Measurements from ENCODE around the gene OR11H7. TPM values are rescaled to one million over a fixed set of nuclear protein-coding genes. Genes with fewer than 3 reads are reported as not detected.
"Not testable (repeated sequence)": the region's sequence is repeated elsewhere in the genome, so short reads cannot be mapped to it uniquely, and the experiment has no call there.

The OR11H7 gene
- total and polyA plus RNA-seq, 2 donors: not detected

DNA sequence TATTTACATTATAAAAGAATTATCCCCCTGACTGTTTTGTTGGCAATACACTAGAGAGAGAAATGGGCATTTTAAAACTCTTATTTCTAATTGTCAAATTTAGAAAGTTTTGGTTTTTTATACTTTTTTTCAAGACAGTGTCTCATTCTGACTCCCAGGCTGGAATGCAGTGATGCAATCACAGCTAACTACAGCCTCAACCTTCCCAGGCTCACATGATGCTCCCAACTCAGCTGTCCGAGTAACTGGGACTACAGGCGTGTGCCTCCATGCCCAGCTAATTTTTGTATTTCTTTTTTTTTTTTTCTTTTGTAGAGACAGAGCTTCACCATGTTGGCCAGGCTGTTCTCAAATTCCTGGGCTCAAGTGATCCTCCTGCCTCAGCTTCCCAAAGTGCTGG lies 13.6 kb upstream of the OR11H7 start:
- Histone ChIP-seq H3K4me1 (ENCODE audit: insufficient read depth) (no peaks in the 10 kb centered on the region), H3K27ac (ENCODE audit: low read depth) (no peak overlapping the region), H3K4me3 (ENCODE audit: low read depth, low read length) (no peak overlapping the region), H3K36me3 (ENCODE audit: insufficient read depth) (no peaks in the 10 kb centered on the region)
- DNase-seq (ENCODE audit: extremely low spot score): no peak
- 53% methylated on average over 2 of the region's 2 CpGs for WGBS

DNA sequence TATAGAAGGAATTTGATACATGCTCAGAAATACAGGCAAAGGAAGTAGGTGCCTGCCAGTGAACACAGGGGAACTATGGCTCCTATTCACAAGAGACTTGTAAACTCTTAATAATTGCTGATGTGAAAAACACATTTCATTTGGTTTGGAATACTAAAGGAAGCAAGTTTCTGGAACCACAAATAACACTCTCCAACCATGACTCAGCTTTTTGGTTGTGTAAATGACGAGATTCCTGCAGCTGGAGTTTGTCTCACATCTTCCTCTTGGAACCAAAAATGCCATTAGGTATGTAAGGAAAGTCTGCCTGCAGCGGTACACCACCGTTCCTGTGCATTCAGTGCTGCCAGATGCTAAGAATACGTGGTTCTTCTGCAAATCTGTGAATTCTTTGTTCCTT lies 9.7 kb upstream of the OR11H7 start:
- Histone ChIP-seq H3K27ac (ENCODE audit: low read depth) (no peak overlapping the region), H3K4me1 (ENCODE audit: insufficient read depth) (no peaks in the 10 kb centered on the region), H3K36me3 (ENCODE audit: insufficient read depth) (no peaks in the 10 kb centered on the region), H3K4me3 (ENCODE audit: low read depth, low read length) (no peak overlapping the region)
- WGBS: 42% methylated on average over 4 of the region's 4 CpGs
- no peak for DNase-seq (ENCODE audit: extremely low spot score)

DNA sequence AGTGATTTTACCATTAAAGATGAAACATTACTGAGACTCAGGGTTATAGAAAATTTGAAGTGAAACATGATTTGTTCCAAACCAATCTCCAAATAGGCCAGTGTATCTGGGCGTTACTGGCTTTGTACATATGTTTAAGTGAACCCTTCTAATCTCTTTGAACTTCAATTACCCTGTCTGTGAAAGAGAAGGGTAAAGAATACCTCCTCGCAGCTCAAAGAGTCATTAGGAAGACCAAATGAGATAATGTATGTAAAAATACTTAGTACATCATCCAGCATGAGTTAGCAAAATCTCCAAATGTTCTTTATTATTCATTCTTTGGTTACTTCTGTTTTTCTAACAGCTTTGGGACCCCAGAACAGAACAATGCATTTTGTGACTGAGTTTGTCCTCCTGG lies 5.4 kb upstream of the OR11H7 start, which contains the start of gene OR11H6:
Gene OR11H6, plus strand, starts transcription at position 301 of the 400 bp plus-strand sequence. Its CDS starts 0 bp downstream, at position 301.
- no peaks in the 10 kb centered on the region for H3K36me3 ChIP-seq (ENCODE audit: insufficient read depth)
- no peak for DNase-seq (ENCODE audit: extremely low spot score)
- no peaks in the 10 kb centered on the region for H3K4me1 ChIP-seq (ENCODE audit: insufficient read depth)
- 39% methylated on average over 2 of the region's 2 CpGs for WGBS
- no peak within 1 kb of the TSS for H3K27ac ChIP-seq (ENCODE audit: low read depth)
- no peak within 1 kb of the TSS for H3K4me3 ChIP-seq (ENCODE audit: low read depth, low read length)

- WGBS: 74% methylated on average over 4 of the region's 4 CpGs
- H3K4me1 ChIP-seq (ENCODE audit: insufficient read depth); H3K36me3 ChIP-seq (ENCODE audit: insufficient read depth); H3K27ac ChIP-seq (ENCODE audit: low read depth); H3K4me3 ChIP-seq (ENCODE audit: low read depth, low read length); DNase-seq (ENCODE audit: extremely low spot score): not testable (repeated sequence)
Observed at GRCh38 chr14:20235415-20235814, 6.6 kb downstream of the OR11H7 start.

- no peak for DNase-seq (ENCODE audit: extremely low spot score)
- H3K4me1 ChIP-seq (ENCODE audit: insufficient read depth): no peaks in the 10 kb centered on the region
- 61% methylated on average over 3 of the region's 3 CpGs for WGBS
- no peak overlapping the region for H3K27ac ChIP-seq (ENCODE audit: low read depth)
- H3K4me3 ChIP-seq (ENCODE audit: low read depth, low read length): no peak overlapping the region
- H3K36me3 ChIP-seq (ENCODE audit: insufficient read depth): no peaks in the 10 kb centered on the region
Observed at GRCh38 chr14:20247646-20248246, 19.0 kb downstream of the OR11H7 start.

DNA sequence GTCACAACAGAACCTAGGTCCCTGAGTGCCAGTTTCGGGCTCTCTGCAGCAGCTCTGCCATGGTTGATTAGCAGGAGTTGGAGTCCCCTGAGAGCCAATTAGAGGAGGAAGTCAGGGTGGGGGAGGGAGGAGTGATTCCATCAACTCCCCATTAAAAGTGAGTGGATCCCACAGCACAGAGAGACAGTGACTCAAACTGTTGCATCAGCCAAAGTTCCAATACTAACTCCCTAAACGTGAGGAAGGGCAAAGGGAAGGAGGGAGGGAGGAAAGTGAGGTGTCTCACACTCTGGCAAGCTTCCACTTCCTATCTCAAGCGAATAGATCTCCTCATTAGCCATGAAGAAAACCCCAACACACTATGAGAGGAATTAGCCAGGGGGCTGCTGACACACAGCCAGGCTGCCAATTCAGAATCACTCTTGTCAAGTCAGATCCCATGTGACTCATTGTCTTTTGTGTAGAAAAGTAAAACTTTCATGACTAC lies 33.9 kb downstream of the OR11H7 start:
- DNase-seq (ENCODE audit: extremely low spot score): no peak
- no peak overlapping the region for H3K27ac ChIP-seq (ENCODE audit: low read depth)
- no peak overlapping the region for H3K4me3 ChIP-seq (ENCODE audit: low read depth, low read length)
- H3K36me3 ChIP-seq (ENCODE audit: insufficient read depth): no peaks in the 10 kb centered on the region
- no peaks in the 10 kb centered on the region for H3K4me1 ChIP-seq (ENCODE audit: insufficient read depth)
- WGBS: 48% methylated on average over 3 of the region's 3 CpGs

- not testable (repeated sequence) for H3K27ac ChIP-seq (ENCODE audit: low read depth); DNase-seq (ENCODE audit: extremely low spot score); H3K4me1 ChIP-seq (ENCODE audit: insufficient read depth); H3K4me3 ChIP-seq (ENCODE audit: low read depth, low read length); H3K36me3 ChIP-seq (ENCODE audit: insufficient read depth)
- 92% methylated on average over 5 of the region's 5 CpGs for WGBS
Observed at GRCh38 chr14:20264361-20264760, 35.6 kb downstream of the OR11H7 start.

DNA sequence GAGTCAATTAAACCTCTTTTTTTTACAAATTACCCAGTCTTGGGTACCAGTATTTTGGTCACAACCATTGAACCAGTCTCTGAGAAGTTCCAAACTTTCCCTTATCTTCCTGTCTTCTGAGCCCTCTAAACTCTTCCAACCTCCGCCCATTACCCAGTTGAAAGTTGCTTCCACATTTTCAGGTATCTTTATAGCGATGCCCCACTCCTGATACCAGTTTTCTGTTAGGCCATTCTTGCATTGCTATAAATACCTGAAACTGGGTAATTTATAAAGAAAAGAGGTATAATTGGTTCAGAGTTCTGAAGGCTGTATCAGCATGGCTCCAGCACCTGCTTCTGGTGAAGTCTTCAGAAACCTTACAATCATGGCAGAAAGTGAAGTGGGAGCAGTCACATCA lies 45.3 kb downstream of the OR11H7 start:
- no peaks in the 10 kb centered on the region for H3K4me1 ChIP-seq (ENCODE audit: insufficient read depth)
- H3K27ac ChIP-seq (ENCODE audit: low read depth): no peak overlapping the region
- H3K4me3 ChIP-seq (ENCODE audit: low read depth, low read length): no peak overlapping the region
- DNase-seq (ENCODE audit: extremely low spot score): no peak
- no peaks in the 10 kb centered on the region for H3K36me3 ChIP-seq (ENCODE audit: insufficient read depth)
- WGBS: 99% methylated on average over 2 of the region's 2 CpGs

DNA sequence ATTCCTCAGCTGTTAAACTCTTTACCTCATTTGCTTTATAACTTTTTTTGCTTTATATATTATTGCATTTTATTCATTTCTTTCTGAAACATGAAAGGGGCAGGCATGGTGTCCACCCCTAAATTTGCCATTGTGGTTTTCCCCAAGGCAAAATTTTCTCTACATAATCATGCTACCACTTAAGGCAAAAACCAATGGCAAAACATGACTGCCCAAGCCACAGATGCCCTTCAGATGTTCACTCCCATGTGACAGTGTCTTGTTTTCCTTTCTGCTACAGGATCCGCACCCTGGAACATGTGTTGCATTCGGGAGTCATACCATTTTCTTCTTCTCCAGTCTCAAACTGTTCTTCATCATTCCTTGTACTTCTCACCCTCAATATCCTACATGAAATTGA lies 48.6 kb downstream of the OR11H7 start:
- no peak for DNase-seq (ENCODE audit: extremely low spot score)
- Histone ChIP-seq H3K27ac (ENCODE audit: low read depth) (no peak overlapping the region), H3K4me1 (ENCODE audit: insufficient read depth) (no peaks in the 10 kb centered on the region), H3K4me3 (ENCODE audit: low read depth, low read length) (no peak overlapping the region), H3K36me3 (ENCODE audit: insufficient read depth) (no peaks in the 10 kb centered on the region)
- 98% methylated on average over 2 of the region's 2 CpGs for WGBS

- no peaks in the 10 kb centered on the region for H3K4me1 ChIP-seq (ENCODE audit: insufficient read depth)
- DNase-seq (ENCODE audit: extremely low spot score): no peak
- no peaks in the 10 kb centered on the region for H3K36me3 ChIP-seq (ENCODE audit: insufficient read depth)
- no peak overlapping the region for H3K27ac ChIP-seq (ENCODE audit: low read depth)
- 56% methylated on average over 1 of the region's 1 CpG for WGBS
- no peak overlapping the region for H3K4me3 ChIP-seq (ENCODE audit: low read depth, low read length)
Observed at GRCh38 chr14:20278414-20278813, 49.6 kb downstream of the OR11H7 start.

DNA sequence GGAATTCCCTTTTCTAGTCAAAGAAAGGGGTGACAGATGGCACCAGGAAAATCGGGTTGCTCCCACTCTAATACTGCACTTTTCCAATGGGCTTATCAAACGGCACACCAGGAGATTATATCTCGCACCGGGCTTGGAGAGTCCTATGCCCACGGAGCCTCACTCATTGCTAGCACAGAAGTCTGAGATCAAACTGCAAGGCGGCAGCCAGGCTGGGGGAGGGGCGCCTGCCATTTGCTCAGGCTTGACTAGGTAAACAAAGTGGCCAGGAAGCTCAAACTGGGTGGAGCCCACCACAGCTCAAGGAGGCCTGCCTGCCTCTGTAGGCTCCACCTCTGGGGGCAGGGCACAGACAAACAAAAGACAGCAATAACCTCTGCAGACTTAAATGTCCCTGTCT lies 51.5 kb downstream of the OR11H7 start:
- not testable (repeated sequence) for H3K4me3 ChIP-seq (ENCODE audit: low read depth, low read length); H3K4me1 ChIP-seq (ENCODE audit: insufficient read depth); DNase-seq (ENCODE audit: extremely low spot score); H3K36me3 ChIP-seq (ENCODE audit: insufficient read depth); H3K27ac ChIP-seq (ENCODE audit: low read depth)
- WGBS: 93% methylated on average over 7 of the region's 7 CpGs

Other genes starting within 250 kb of the OR11H7 start
- not detected for gene OR4Q2, start 226.8 kb upstream of the OR11H7 start, total RNA-seq
- not detected for gene OR4Q2, start 226.8 kb upstream of the OR11H7 start, polyA plus RNA-seq
- gene OR4K14, start 209.7 kb upstream of the OR11H7 start, total RNA-seq: not detected
- not detected for gene OR4K14, start 209.7 kb upstream of the OR11H7 start, polyA plus RNA-seq
- not detected for gene OR4K13, start 192.9 kb upstream of the OR11H7 start, total RNA-seq
- not detected for gene OR4K13, start 192.9 kb upstream of the OR11H7 start, polyA plus RNA-seq
- not detected for gene OR4L1, start 168.9 kb upstream of the OR11H7 start, total RNA-seq
- not detected for gene OR4L1, start 168.9 kb upstream of the OR11H7 start, polyA plus RNA-seq
- not detected for gene OR4K17, start 118.2 kb upstream of the OR11H7 start, total RNA-seq
- not detected for gene OR4K17, start 118.2 kb upstream of the OR11H7 start, polyA plus RNA-seq
- gene OR4N5, start 90.2 kb upstream of the OR11H7 start, total RNA-seq: not detected
- gene OR4N5, start 90.2 kb upstream of the OR11H7 start, polyA plus RNA-seq: not detected
- gene OR11G2, start 38.1 kb upstream of the OR11H7 start, total RNA-seq: not detected
- gene OR11G2, start 38.1 kb upstream of the OR11H7 start, polyA plus RNA-seq: not detected
- not detected for gene OR11H6, start 5.3 kb upstream of the OR11H7 start, total RNA-seq
- not detected for gene OR11H6, start 5.3 kb upstream of the OR11H7 start, polyA plus RNA-seq
- gene OR11H4, start 10.3 kb downstream of the OR11H7 start, total RNA-seq: not detected
- gene OR11H4, start 10.3 kb downstream of the OR11H7 start, polyA plus RNA-seq: not detected
- 22.7 TPM for gene TTC5, start 77.0 kb downstream of the OR11H7 start, total RNA-seq
- 8.0 TPM for gene TTC5, start 77.0 kb downstream of the OR11H7 start, polyA plus RNA-seq
- 81.9 TPM for gene CCNB1IP1, start 104.3 kb downstream of the OR11H7 start, total RNA-seq
- gene CCNB1IP1, start 104.3 kb downstream of the OR11H7 start, polyA plus RNA-seq: 63.5 TPM
- 13.5 TPM for gene PARP2, start 114.7 kb downstream of the OR11H7 start, total RNA-seq
- gene PARP2, start 114.7 kb downstream of the OR11H7 start, polyA plus RNA-seq: 16.0 TPM
- gene TEP1, start 184.5 kb downstream of the OR11H7 start, total RNA-seq: 17.4 TPM
- gene TEP1, start 184.5 kb downstream of the OR11H7 start, polyA plus RNA-seq: 16.2 TPM
- 0.69 TPM for gene KLHL33, start 207.2 kb downstream of the OR11H7 start, total RNA-seq
- 0.42 TPM for gene KLHL33, start 207.2 kb downstream of the OR11H7 start, polyA plus RNA-seq
- gene OSGEP, start 225.8 kb downstream of the OR11H7 start, total RNA-seq: 28.4 TPM
- gene OSGEP, start 225.8 kb downstream of the OR11H7 start, polyA plus RNA-seq: 41.1 TPM
- 21.2 TPM for gene APEX1, start 226.2 kb downstream of the OR11H7 start, total RNA-seq
- 147 TPM for gene APEX1, start 226.2 kb downstream of the OR11H7 start, polyA plus RNA-seq
- 11.9 TPM for gene PIP4P1, start 232.5 kb downstream of the OR11H7 start, total RNA-seq
- gene PIP4P1, start 232.5 kb downstream of the OR11H7 start, polyA plus RNA-seq: 40.8 TPM
- 12.5 TPM for gene PNP, start 240.4 kb downstream of the OR11H7 start, total RNA-seq
- gene PNP, start 240.4 kb downstream of the OR11H7 start, polyA plus RNA-seq: 25.9 TPM